Neural progenitor cell (in vitro differentiated cells): Measurements from ENCODE around the gene DBR1. TPM values are rescaled to one million over a fixed set of nuclear protein-coding genes. Genes with fewer than 3 reads are reported as not detected.

Experiments
- DNase-seq: peaks from one replicate; pipeline ENCODE4 v3.0.0-alpha.2; 2016; ENCODE audit warnings: low spot score
- H2AFZ ChIP-seq: fragments of 200-600 bp; sonication (generic); replicated peaks from 2 replicates; pipeline ENCODE4 v1.6.1; 2016; ENCODE audit warnings: antibody characterized with exemption
- H3F3A ChIP-seq: fragments of 200-600 bp; sonication (generic); 2 replicates; pipeline ENCODE4 v1.6.1; 2016; ENCODE audit warnings: antibody characterized with exemption, low read depth
- H3K27ac ChIP-seq: fragments of 200-600 bp; sonication (generic); 2 replicates; pipeline ENCODE4 v1.5.1; 2016; ENCODE audit warnings: mild to moderate bottlenecking
- H3K27me3 ChIP-seq: fragments of 200-600 bp; sonication (generic); 2 replicates; pipeline ENCODE4 v1.6.1; 2016; ENCODE audit warnings: mild to moderate bottlenecking, moderate library complexity
- H3K36me3 ChIP-seq: fragments of 200-600 bp; sonication (generic); 2 replicates; pipeline ENCODE4 v1.5.1; 2016
- H3K4me1 ChIP-seq: fragments of 200-600 bp; sonication (generic); 2 replicates; pipeline ENCODE4 v1.6.1; 2016; ENCODE audit warnings: mixed run types
- H3K4me2 ChIP-seq: fragments of 200-600 bp; sonication (generic); 2 replicates; pipeline ENCODE4 v1.6.1; 2016
- H3K4me3 ChIP-seq: fragments of 200-600 bp; sonication (generic); 2 replicates; pipeline ENCODE4 v1.5.1; 2016
- H3K79me2 ChIP-seq: fragments of 200-600 bp; sonication (generic); 2 replicates; pipeline ENCODE4 v1.6.1; 2016; ENCODE audit warnings: low read depth
- H3K9ac ChIP-seq: fragments of 200-600 bp; sonication (generic); 2 replicates; pipeline ENCODE4 v1.6.1; 2016
- H3K9me3 ChIP-seq: fragments of 200-600 bp; sonication (generic); 2 replicates; pipeline ENCODE4 v1.5.1; 2016; ENCODE audit warnings: low read depth
- H4K20me1 ChIP-seq: fragments of 200-600 bp; sonication (generic); 2 replicates; pipeline ENCODE4 v1.6.1; 2016; ENCODE audit warnings: low read depth
- H3K27ac Mint-ChIP-seq: 3 replicates; pipeline ENCODE4 v1.8.0; 2021; ENCODE audit warnings: mixed read lengths
- H3K27me3 Mint-ChIP-seq: 2 replicates; pipeline ENCODE4 v1.8.0; 2022; ENCODE audit warnings: low read depth, mild to moderate bottlenecking, inconsistent platforms, moderate library complexity, mixed read lengths; ENCODE audit not compliant: insufficient read depth
- H3K36me3 Mint-ChIP-seq: 3 replicates; pipeline ENCODE4 v1.8.0; 2021; ENCODE audit warnings: mixed read lengths
- H3K4me1 Mint-ChIP-seq: 3 replicates; pipeline ENCODE4 v1.8.0; 2021; ENCODE audit warnings: mixed read lengths
- H3K4me3 Mint-ChIP-seq: 3 replicates; pipeline ENCODE4 v1.8.0; 2021; ENCODE audit warnings: mild to moderate bottlenecking, moderate library complexity, mixed read lengths
- H3K9me3 Mint-ChIP-seq: 3 replicates; pipeline ENCODE4 v1.8.0; 2020; ENCODE audit warnings: mixed read lengths
- EZH2 ChIP-seq: fragments of 200-600 bp; sonication (generic); IDR thresholded peaks from 2 replicates; pipeline ENCODE4 v1.6.1; 2017; ENCODE audit warnings: antibody characterized with exemption, mild to moderate bottlenecking, moderate library complexity
- EZH2phosphoT487 ChIP-seq: fragments of 200-600 bp; sonication (generic); IDR thresholded peaks from 2 replicates; pipeline ENCODE4 v1.6.1; 2017; ENCODE audit warnings: antibody characterized with exemption
- total RNA-seq: library from RNA; depleted of rRNA; stranded (reverse); fragments of >200 nt; gene quantifications from 2 replicates; pipeline ENCODE4 v1.2.3, GENCODE V29; 2015; ENCODE audit warnings: low replicate concordance
- TF ChIP-seq, protein P1 (sequence below): fragments of 200-600 bp; sonication (generic); IDR thresholded peaks from 2 replicates; pipeline ENCODE4 v1.5.1; 2017; ENCODE audit warnings: antibody characterized with exemption, mild to moderate bottlenecking

The DBR1 gene
- total RNA-seq, 1 donor from 2014 or later, result 32.1 TPM

- Mint-ChIP-seq H3K36me3 (peaks cover 7% of the 10 kb centered on the region), H3K4me3 (peak overlapping the region; percentile 95), H3K4me1 (peaks cover 18% of the 10 kb centered on the region), H3K27me3 (peaks cover 12% of the 10 kb centered on the region), H3K9me3 (no peaks in the 10 kb centered on the region), H3K27ac (no peak overlapping the region)
- peak overlapping the region; percentile 72 for H3K4me3 ChIP-seq
- TF ChIP-seq EZH2phosphoT487 (no peak), EZH2 (no peak)
- TF ChIP-seq, protein P1, sequence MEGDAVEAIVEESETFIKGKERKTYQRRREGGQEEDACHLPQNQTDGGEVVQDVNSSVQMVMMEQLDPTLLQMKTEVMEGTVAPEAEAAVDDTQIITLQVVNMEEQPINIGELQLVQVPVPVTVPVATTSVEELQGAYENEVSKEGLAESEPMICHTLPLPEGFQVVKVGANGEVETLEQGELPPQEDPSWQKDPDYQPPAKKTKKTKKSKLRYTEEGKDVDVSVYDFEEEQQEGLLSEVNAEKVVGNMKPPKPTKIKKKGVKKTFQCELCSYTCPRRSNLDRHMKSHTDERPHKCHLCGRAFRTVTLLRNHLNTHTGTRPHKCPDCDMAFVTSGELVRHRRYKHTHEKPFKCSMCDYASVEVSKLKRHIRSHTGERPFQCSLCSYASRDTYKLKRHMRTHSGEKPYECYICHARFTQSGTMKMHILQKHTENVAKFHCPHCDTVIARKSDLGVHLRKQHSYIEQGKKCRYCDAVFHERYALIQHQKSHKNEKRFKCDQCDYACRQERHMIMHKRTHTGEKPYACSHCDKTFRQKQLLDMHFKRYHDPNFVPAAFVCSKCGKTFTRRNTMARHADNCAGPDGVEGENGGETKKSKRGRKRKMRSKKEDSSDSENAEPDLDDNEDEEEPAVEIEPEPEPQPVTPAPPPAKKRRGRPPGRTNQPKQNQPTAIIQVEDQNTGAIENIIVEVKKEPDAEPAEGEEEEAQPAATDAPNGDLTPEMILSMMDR, result no peak
- peaks cover 6% of the 10 kb centered on the region for H3F3A ChIP-seq
- H3K27me3 ChIP-seq, result peaks cover 27% of the 10 kb centered on the region
- peaks cover 22% of the 10 kb centered on the region for H4K20me1 ChIP-seq
- no peak overlapping the region for H3K9ac ChIP-seq
- peaks cover 39% of the 10 kb centered on the region for H3K79me2 ChIP-seq
- peak overlapping the region; percentile 86 for H3K4me2 ChIP-seq
- H2AFZ ChIP-seq, result peak overlapping the region; percentile 95
- DNase-seq, result peak; percentile 8
- no peaks in the 10 kb centered on the region for H3K9me3 ChIP-seq
- H3K4me1 ChIP-seq, result peaks cover 13% of the 10 kb centered on the region
- no peak overlapping the region for H3K27ac ChIP-seq
- H3K36me3 ChIP-seq, result peaks cover 7% of the 10 kb centered on the region
Observed at GRCh38 chr3:138186221-138186620, 11.5 kb upstream of the DBR1 start.

GRCh38 chr3:138184994-138185393 lies 10.3 kb upstream of the DBR1 start:
- Mint-ChIP-seq H3K9me3 (no peaks in the 10 kb centered on the region), H3K27me3 (peaks cover 12% of the 10 kb centered on the region), H3K4me3 (no peak overlapping the region), H3K4me1 (peaks cover 18% of the 10 kb centered on the region), H3K36me3 (peaks cover 3% of the 10 kb centered on the region), H3K27ac (no peak overlapping the region)
- H3F3A ChIP-seq, result peaks cover 6% of the 10 kb centered on the region
- peak; percentile 7 for DNase-seq
- H3K9ac ChIP-seq, result no peak overlapping the region
- peaks cover 27% of the 10 kb centered on the region for H3K27me3 ChIP-seq
- H3K36me3 ChIP-seq, result peaks cover 7% of the 10 kb centered on the region
- H3K4me2 ChIP-seq, result no peak overlapping the region
- no peak overlapping the region for H3K4me3 ChIP-seq
- H3K4me1 ChIP-seq, result peaks cover 13% of the 10 kb centered on the region
- H2AFZ ChIP-seq, result no peak overlapping the region
- H3K79me2 ChIP-seq, result peaks cover 26% of the 10 kb centered on the region
- no peak overlapping the region for H3K27ac ChIP-seq
- H4K20me1 ChIP-seq, result peaks cover 22% of the 10 kb centered on the region
- TF ChIP-seq EZH2phosphoT487 (no peak), EZH2 (no peak)
- TF ChIP-seq, protein P1, result no peak
- no peaks in the 10 kb centered on the region for H3K9me3 ChIP-seq

- TF ChIP-seq, protein P1, result peak; percentile 50
- no peak for TF ChIP-seq EZH2phosphoT487
- Mint-ChIP-seq H3K27ac (no peak overlapping the region), H3K4me3 (no peak overlapping the region)
Observed at GRCh38 chr3:138180375-138181029, 5.8 kb upstream of the DBR1 start.

More at GRCh38 chr3:138180375-138181029, 5.8 kb upstream of the DBR1 start:
- Mint-ChIP-seq H3K27me3 (peaks cover 12% of the 10 kb centered on the region), H3K9me3 (no peaks in the 10 kb centered on the region), H3K36me3 (no peaks in the 10 kb centered on the region), H3K4me1 (no peaks in the 10 kb centered on the region)
- Histone ChIP-seq H3K4me3 (no peak overlapping the region), H3F3A (peaks cover 3% of the 10 kb centered on the region), H3K79me2 (no peaks in the 10 kb centered on the region), H3K27ac (no peak overlapping the region), H2AFZ (no peak overlapping the region), H3K9me3 (no peaks in the 10 kb centered on the region), H3K4me2 (no peak overlapping the region), H3K27me3 (peaks cover 24% of the 10 kb centered on the region), H3K9ac (no peak overlapping the region), H3K4me1 (no peaks in the 10 kb centered on the region), H3K36me3 (no peaks in the 10 kb centered on the region), H4K20me1 (no peaks in the 10 kb centered on the region)
- peak; percentile 23 for DNase-seq
